ENCODE data around the gene MYL6. TPM values are rescaled to one million over a fixed set of nuclear protein-coding genes. Genes with fewer than 3 reads are reported as not detected.

MYL6 gene
- total and polyA plus RNA-seq, 9 of the 15 experiments (the other 6 are each of a cell fraction or from before 2014, with no cell fraction given), result 557 to 1,664 (median 958) TPM

GRCh38 chr12:56158029-56158925 lies at the start of gene MYL6 (continued):
- TF ChIP-seq GATAD2B (IDR thresholded peaks at IDR 0.05; ENCODE audit: borderline replicate concordance), result no peak; the same call in 1 of the 2 replicates
- TF ChIP-seq PCBP2 (IDR thresholded peaks at IDR 0.05; ENCODE audit: low read depth, low read length, poor library complexity, severe bottlenecking), result no peak
- TF ChIP-seq POLR3A (IDR thresholded peaks at IDR 0.05; ENCODE audit: borderline replicate concordance, extremely low read depth, insufficient read depth, insufficient read length), result no peak
- TF ChIP-seq LCOR (CRISPR knock-in tag; IDR thresholded peaks at IDR 0.05), result no peak
- TF ChIP-seq SMAD1 (IDR thresholded peaks at IDR 0.05; ENCODE audit: low read depth, low read length, partially characterized antibody), result peak; percentile 76
- TF ChIP-seq ZNF197 (CRISPR knock-in tag; IDR thresholded peaks at IDR 0.05; ENCODE audit: low read depth), result peak; percentile 48; the same call in 1 of the 2 replicates
- TF ChIP-seq SOX6 (IDR thresholded peaks at IDR 0.05), result no peak
- no peak for TF ChIP-seq MIER1 (IDR thresholded peaks at IDR 0.05; ENCODE audit: low read depth)
- TF ChIP-seq MLLT1 (IDR thresholded peaks at IDR 0.05), result peak; percentile 94 to 95
- TF ChIP-seq ZNF121 (CRISPR knock-in tag; conservative IDR thresholded peaks at IDR 0.05), result no peak
- TF ChIP-seq, protein P1, sequence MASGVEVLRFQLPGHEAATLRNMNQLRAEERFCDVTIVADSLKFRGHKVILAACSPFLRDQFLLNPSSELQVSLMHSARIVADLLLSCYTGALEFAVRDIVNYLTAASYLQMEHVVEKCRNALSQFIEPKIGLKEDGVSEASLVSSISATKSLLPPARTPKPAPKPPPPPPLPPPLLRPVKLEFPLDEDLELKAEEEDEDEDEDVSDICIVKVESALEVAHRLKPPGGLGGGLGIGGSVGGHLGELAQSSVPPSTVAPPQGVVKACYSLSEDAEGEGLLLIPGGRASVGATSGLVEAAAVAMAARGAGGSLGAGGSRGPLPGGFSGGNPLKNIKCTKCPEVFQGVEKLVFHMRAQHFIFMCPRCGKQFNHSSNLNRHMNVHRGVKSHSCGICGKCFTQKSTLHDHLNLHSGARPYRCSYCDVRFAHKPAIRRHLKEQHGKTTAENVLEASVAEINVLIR (CRISPR knock-in tag; IDR thresholded peaks at IDR 0.05), result peak; percentile 62
- TF ChIP-seq TAL1 (IDR thresholded peaks at IDR 0.05), result no peak
- TF ChIP-seq, protein P2, sequence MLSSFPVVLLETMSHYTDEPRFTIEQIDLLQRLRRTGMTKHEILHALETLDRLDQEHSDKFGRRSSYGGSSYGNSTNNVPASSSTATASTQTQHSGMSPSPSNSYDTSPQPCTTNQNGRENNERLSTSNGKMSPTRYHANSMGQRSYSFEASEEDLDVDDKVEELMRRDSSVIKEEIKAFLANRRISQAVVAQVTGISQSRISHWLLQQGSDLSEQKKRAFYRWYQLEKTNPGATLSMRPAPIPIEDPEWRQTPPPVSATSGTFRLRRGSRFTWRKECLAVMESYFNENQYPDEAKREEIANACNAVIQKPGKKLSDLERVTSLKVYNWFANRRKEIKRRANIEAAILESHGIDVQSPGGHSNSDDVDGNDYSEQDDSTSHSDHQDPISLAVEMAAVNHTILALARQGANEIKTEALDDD (IDR thresholded peaks at IDR 0.05), result peak; percentile 64
- TF ChIP-seq ZNF785 (CRISPR knock-in tag; IDR thresholded peaks at IDR 0.05), result no peak
- no peak for TF ChIP-seq MXI1 (IDR thresholded peaks at IDR 0.05; ENCODE audit: low read depth, low read length)
- TF ChIP-seq, protein P3, sequence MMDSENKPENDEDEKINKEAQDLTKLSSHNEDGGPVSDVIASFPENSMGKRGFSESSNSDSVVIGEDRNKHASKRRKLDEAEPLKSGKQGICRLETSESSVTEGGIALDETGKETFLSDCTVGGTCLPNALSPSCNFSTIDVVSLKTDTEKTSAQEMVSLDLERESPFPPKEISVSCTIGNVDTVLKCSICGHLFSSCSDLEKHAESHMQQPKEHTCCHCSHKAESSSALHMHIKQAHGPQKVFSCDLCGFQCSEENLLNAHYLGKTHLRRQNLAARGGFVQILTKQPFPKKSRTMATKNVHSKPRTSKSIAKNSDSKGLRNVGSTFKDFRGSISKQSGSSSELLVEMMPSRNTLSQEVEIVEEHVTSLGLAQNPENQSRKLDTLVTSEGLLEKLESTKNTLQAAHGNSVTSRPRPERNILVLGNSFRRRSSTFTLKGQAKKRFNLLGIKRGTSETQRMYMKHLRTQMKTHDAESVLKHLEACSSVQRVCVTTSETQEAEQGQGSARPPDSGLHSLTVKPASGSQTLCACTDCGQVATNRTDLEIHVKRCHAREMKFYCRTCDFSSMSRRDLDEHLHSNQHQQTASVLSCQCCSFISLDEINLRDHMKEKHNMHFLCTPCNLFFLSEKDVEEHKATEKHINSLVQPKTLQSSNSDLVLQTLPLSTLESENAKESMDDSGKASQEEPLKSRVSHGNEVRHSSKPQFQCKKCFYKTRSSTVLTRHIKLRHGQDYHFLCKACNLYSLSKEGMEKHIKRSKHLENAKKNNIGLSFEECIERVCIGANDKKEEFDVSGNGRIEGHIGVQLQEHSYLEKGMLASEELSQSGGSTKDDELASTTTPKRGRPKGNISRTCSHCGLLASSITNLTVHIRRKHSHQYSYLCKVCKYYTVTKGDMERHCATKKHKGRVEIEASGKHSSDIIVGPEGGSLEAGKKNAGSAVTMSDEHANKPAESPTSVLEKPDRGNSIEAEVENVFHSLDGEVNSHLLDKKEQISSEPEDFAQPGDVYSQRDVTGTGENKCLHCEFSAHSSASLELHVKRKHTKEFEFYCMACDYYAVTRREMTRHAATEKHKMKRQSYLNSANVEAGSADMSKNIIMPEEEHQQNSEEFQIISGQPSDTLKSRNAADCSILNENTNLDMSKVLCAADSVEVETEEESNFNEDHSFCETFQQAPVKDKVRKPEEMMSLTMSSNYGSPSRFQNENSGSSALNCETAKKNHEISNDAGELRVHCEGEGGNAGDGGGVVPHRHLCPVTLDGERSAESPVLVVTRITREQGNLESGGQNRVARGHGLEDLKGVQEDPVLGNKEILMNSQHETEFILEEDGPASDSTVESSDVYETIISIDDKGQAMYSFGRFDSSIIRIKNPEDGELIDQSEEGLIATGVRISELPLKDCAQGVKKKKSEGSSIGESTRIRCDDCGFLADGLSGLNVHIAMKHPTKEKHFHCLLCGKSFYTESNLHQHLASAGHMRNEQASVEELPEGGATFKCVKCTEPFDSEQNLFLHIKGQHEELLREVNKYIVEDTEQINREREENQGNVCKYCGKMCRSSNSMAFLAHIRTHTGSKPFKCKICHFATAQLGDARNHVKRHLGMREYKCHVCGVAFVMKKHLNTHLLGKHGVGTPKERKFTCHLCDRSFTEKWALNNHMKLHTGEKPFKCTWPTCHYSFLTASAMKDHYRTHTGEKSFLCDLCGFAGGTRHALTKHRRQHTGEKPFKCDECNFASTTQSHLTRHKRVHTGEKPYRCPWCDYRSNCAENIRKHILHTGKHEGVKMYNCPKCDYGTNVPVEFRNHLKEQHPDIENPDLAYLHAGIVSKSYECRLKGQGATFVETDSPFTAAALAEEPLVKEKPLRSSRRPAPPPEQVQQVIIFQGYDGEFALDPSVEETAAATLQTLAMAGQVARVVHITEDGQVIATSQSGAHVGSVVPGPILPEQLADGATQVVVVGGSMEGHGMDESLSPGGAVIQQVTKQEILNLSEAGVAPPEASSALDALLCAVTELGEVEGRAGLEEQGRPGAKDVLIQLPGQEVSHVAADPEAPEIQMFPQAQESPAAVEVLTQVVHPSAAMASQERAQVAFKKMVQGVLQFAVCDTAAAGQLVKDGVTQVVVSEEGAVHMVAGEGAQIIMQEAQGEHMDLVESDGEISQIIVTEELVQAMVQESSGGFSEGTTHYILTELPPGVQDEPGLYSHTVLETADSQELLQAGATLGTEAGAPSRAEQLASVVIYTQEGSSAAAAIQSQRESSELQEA (IDR thresholded peaks at IDR 0.05; ENCODE audit: low read depth), result peak; percentile 11; the same call in 1 of the 2 replicates

Data from K562 (cell line).